HEK293 (cell line): Measurements from ENCODE around the gene C8B.

ENCODE experiments used
- CTCF ChIA-PET: fragments of 350-600 bp; formaldehyde crosslinking; extraction: SDS; loops from one replicate; lab custom pipeline; 2021; ENCODE audit warnings: antibody characterized with exemption; lab: Yijun Ruan, JAX
- POLR2A ChIA-PET: fragments of 300-600 bp; formaldehyde crosslinking; extraction: SDS; loops from one replicate; lab custom pipeline; 2020; ENCODE audit warnings: antibody characterized with exemption, inconsistent platforms; lab: Yijun Ruan, JAX
- H3K27ac ChIP-seq: fragments of 200-500 bp; sonication (Bioruptor generic); 2 replicates; pipeline ENCODE4 v1.5.1; 2014; ENCODE audit warnings: low read depth, low read length, control low read depth, inconsistent platforms; ENCODE audit errors: extremely low read depth
- H3K36me3 ChIP-seq, 2 experiments: fragments of 200-500 bp in 1 of 2; sonication (Bioruptor generic) in 1 of 2; 1 replicate in 1 of 2; 2 replicates in 1 of 2; pipeline ENCODE4 v1.5.1; 2014 to 2017; ENCODE audit warnings: inconsistent platforms in 2 of 2, low read length in 2 of 2; ENCODE audit not compliant: control insufficient read depth in 2 of 2, insufficient read depth in 1 of 2
- H3K4me1 ChIP-seq: fragments of 200-500 bp; sonication (Bioruptor generic); 2 replicates; pipeline ENCODE4 v1.5.1; 2014; ENCODE audit warnings: mild to moderate bottlenecking, low read length, inconsistent platforms; ENCODE audit not compliant: control insufficient read depth, insufficient read depth
- H3K4me3 ChIP-seq: 2 replicates; pipeline ENCODE4 v1.5.1; 2011; ENCODE audit warnings: low read depth, mild to moderate bottlenecking, control low read depth, low read length, moderate library complexity
- H3K9me3 ChIP-seq: fragments of 200-500 bp; sonication (Bioruptor generic); 2 replicates; pipeline ENCODE4 v1.5.1; 2014; ENCODE audit warnings: low read depth, low read length, inconsistent platforms; ENCODE audit not compliant: control insufficient read depth, insufficient read depth
- BCL11B ChIP-seq: fragments of 450-650 bp; formaldehyde crosslinking; IDR thresholded peaks from 2 replicates; pipeline ENCODE4 v1.5.1; 2016; ENCODE audit warnings: low read depth, missing biosample characterization, missing genetic modification characterization
- EGR2 ChIP-seq: fragments of 450-650 bp; formaldehyde crosslinking; IDR thresholded peaks from 2 replicates; pipeline ENCODE4 v1.5.1; 2016; ENCODE audit warnings: low read depth, missing biosample characterization, missing genetic modification characterization
- GFI1B ChIP-seq: fragments of 450-650 bp; formaldehyde crosslinking; IDR thresholded peaks from 2 replicates; pipeline ENCODE4 v1.5.1; 2016; ENCODE audit warnings: missing biosample characterization, missing genetic modification characterization
- KLF10 ChIP-seq: fragments of 450-650 bp; IDR thresholded peaks from 2 replicates; pipeline ENCODE4 v1.5.1; 2018; ENCODE audit warnings: missing biosample characterization, mild to moderate bottlenecking, missing genetic modification characterization
- REPIN1 ChIP-seq: fragments of 450-650 bp; formaldehyde crosslinking; IDR thresholded peaks from 2 replicates; pipeline ENCODE4 v1.5.1; 2017; ENCODE audit warnings: missing biosample characterization, missing genetic modification characterization, low read depth
- ZBTB17 ChIP-seq: fragments of 450-650 bp; formaldehyde crosslinking; IDR thresholded peaks from 2 replicates; pipeline ENCODE4 v1.5.1; 2016; ENCODE audit warnings: missing biosample characterization, missing genetic modification characterization
- ZBTB7A ChIP-seq: fragments of 450-650 bp; formaldehyde crosslinking; IDR thresholded peaks from 2 replicates; pipeline ENCODE4 v1.5.1; 2016; ENCODE audit warnings: low read depth, missing biosample characterization, missing genetic modification characterization
- ZFHX2 ChIP-seq: fragments of 450-650 bp; formaldehyde crosslinking; conservative IDR thresholded peaks from 2 replicates; pipeline ENCODE4 v1.5.1; 2016; ENCODE audit warnings: missing biosample characterization, missing genetic modification characterization
- ZFP3 ChIP-seq: fragments of 450-650 bp; formaldehyde crosslinking; IDR thresholded peaks from 2 replicates; pipeline ENCODE4 v1.5.1; 2016; ENCODE audit warnings: low read depth, missing biosample characterization, missing genetic modification characterization
- ZNF133 ChIP-seq: fragments of 450-650 bp; formaldehyde crosslinking; IDR thresholded peaks from 2 replicates; pipeline ENCODE4 v1.5.1; 2016; ENCODE audit warnings: missing biosample characterization, missing genetic modification characterization
- ZNF175 ChIP-seq: fragments of 450-650 bp; formaldehyde crosslinking; IDR thresholded peaks from 2 replicates; pipeline ENCODE4 v1.5.1; 2016; ENCODE audit warnings: missing biosample characterization, missing genetic modification characterization
- ZNF404 ChIP-seq: fragments of 450-650 bp; formaldehyde crosslinking; IDR thresholded peaks from 2 replicates; pipeline ENCODE4 v1.5.1; 2017; ENCODE audit warnings: missing biosample characterization, missing genetic modification characterization
- ZNF416 ChIP-seq: fragments of 450-650 bp; formaldehyde crosslinking; IDR thresholded peaks from 2 replicates; pipeline ENCODE4 v1.5.1; 2016; ENCODE audit warnings: missing biosample characterization, missing genetic modification characterization
- ZNF510 ChIP-seq: fragments of 450-650 bp; formaldehyde crosslinking; IDR thresholded peaks from 2 replicates; pipeline ENCODE4 v1.5.1; 2018; ENCODE audit warnings: mild to moderate bottlenecking, missing genetic modification characterization, missing biosample characterization; ENCODE audit not compliant: insufficient replicate concordance
- ZNF621 ChIP-seq: fragments of 450-650 bp; formaldehyde crosslinking; IDR thresholded peaks from 2 replicates; pipeline ENCODE4 v1.5.1; 2017; ENCODE audit warnings: missing biosample characterization, missing genetic modification characterization
- ZNF626 ChIP-seq: fragments of 450-650 bp; sonication (Bioruptor Pico); formaldehyde crosslinking; IDR thresholded peaks from 2 replicates; pipeline ENCODE4 v1.5.1; 2018; ENCODE audit warnings: missing biosample characterization, missing genetic modification characterization, inconsistent platforms
- ZNF645 ChIP-seq: fragments of 450-650 bp; formaldehyde crosslinking; IDR thresholded peaks from 2 replicates; pipeline ENCODE4; 2016; ENCODE audit warnings: missing biosample characterization, missing genetic modification characterization
- ZNF76 ChIP-seq: fragments of 450-650 bp; formaldehyde crosslinking; IDR thresholded peaks from 2 replicates; pipeline ENCODE4; 2016; ENCODE audit warnings: low read depth, missing biosample characterization, missing genetic modification characterization, borderline replicate concordance
- ZNF792 ChIP-seq: fragments of 450-650 bp; formaldehyde crosslinking; IDR thresholded peaks from 2 replicates; pipeline ENCODE4 v1.5.1; 2016; ENCODE audit warnings: missing biosample characterization, missing genetic modification characterization
- ZNF830 ChIP-seq: fragments of 450-650 bp; IDR thresholded peaks from 2 replicates; pipeline ENCODE4 v1.5.0; 2018; ENCODE audit warnings: missing biosample characterization, missing genetic modification characterization, low read depth, mild to moderate bottlenecking, moderate library complexity
- TF ChIP-seq, protein P1 (sequence below): fragments of 450-650 bp; formaldehyde crosslinking; IDR thresholded peaks from 2 replicates; pipeline ENCODE4 v1.5.1; 2016; ENCODE audit warnings: missing biosample characterization, missing genetic modification characterization

C8B gene

GRCh38 chr1:56898005-56898373 lies 67.8 kb downstream of the C8B start:
- Histone ChIP-seq H3K36me3 (no peaks in the 10 kb centered on the region), H3K4me1 (no peaks in the 10 kb centered on the region), H3K9me3 (no peaks in the 10 kb centered on the region), H3K27ac (no peak overlapping the region), H3K4me3 (no peak overlapping the region)
- POLR2A ChIA-PET: no interaction called here
- CTCF ChIA-PET: no interaction called here
- TF ChIP-seq BCL11B (tag by site-specific recombination) (no peak), ZNF621 (tag by site-specific recombination) (no peak)

GRCh38 chr1:56897150-56898004 lies 68.4 kb downstream of the C8B start:
- H3K4me3 ChIP-seq: no peak overlapping the region
- no peak overlapping the region for H3K27ac ChIP-seq
- TF ChIP-seq ZNF416 (tag by site-specific recombination) (no peak), ZBTB17 (tag by site-specific recombination) (peak; percentile 58)
- H3K4me1 ChIP-seq: no peaks in the 10 kb centered on the region
- no peaks in the 10 kb centered on the region for H3K36me3 ChIP-seq
- POLR2A ChIA-PET: no interaction called here
- H3K9me3 ChIP-seq: no peaks in the 10 kb centered on the region
- CTCF ChIA-PET: no interaction called here

DNA sequence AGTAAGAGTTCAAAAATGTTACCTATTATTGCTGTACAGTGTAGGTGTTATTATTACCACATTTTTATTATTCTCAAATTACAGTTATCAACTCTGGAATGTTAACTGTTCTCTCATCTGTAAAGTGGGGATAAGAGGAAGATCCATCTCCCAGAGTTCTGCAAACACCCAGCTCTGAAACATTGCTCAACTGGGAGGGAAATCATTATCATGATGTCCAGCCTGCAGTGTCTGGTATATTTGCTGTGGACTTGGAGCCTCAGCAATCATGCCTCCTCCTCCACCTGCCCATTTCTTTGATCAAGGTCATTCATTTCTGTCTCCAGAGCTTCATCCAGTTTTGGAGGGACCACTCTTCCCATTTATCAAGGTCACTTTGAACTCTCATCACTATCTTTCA lies 71.8 kb downstream of the C8B start:
- H3K27ac ChIP-seq: no peak overlapping the region
- H3K4me3 ChIP-seq: no peak overlapping the region
- TF ChIP-seq ZFHX2 (tag by site-specific recombination): no peak
- TF ChIP-seq EGR2 (tag by site-specific recombination): no peak
- TF ChIP-seq ZNF175 (tag by site-specific recombination): no peak
- TF ChIP-seq KLF10 (tag by site-specific recombination): no peak
- no peak for TF ChIP-seq ZFP3
- no peak for TF ChIP-seq REPIN1 (tag by site-specific recombination)
- TF ChIP-seq ZNF76: no peak
- no peak for TF ChIP-seq ZNF133
- TF ChIP-seq ZNF792 (tag by site-specific recombination): no peak
- TF ChIP-seq, protein P1, sequence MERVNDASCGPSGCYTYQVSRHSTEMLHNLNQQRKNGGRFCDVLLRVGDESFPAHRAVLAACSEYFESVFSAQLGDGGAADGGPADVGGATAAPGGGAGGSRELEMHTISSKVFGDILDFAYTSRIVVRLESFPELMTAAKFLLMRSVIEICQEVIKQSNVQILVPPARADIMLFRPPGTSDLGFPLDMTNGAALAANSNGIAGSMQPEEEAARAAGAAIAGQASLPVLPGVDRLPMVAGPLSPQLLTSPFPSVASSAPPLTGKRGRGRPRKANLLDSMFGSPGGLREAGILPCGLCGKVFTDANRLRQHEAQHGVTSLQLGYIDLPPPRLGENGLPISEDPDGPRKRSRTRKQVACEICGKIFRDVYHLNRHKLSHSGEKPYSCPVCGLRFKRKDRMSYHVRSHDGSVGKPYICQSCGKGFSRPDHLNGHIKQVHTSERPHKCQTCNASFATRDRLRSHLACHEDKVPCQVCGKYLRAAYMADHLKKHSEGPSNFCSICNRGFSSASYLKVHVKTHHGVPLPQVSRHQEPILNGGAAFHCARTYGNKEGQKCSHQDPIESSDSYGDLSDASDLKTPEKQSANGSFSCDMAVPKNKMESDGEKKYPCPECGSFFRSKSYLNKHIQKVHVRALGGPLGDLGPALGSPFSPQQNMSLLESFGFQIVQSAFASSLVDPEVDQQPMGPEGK (tag by site-specific recombination): no peak
- TF ChIP-seq ZNF510 (tag by site-specific recombination): no peak
- no peak for TF ChIP-seq ZNF626 (tag by site-specific recombination)
- no peak for TF ChIP-seq ZBTB7A
- TF ChIP-seq ZNF404 (tag by site-specific recombination): no peak
- TF ChIP-seq ZNF645 (tag by site-specific recombination): no peak
- no peak for TF ChIP-seq ZNF830 (tag by site-specific recombination)
- TF ChIP-seq GFI1B (tag by site-specific recombination): no peak
- H3K9me3 ChIP-seq: no peaks in the 10 kb centered on the region
- H3K36me3 ChIP-seq: no peaks in the 10 kb centered on the region
- CTCF ChIA-PET: no interaction called here
- H3K4me1 ChIP-seq: no peaks in the 10 kb centered on the region
- POLR2A ChIA-PET: no interaction called here
